ENCODE results near the gene HEXIM1.

The HEXIM1 gene

DNA sequence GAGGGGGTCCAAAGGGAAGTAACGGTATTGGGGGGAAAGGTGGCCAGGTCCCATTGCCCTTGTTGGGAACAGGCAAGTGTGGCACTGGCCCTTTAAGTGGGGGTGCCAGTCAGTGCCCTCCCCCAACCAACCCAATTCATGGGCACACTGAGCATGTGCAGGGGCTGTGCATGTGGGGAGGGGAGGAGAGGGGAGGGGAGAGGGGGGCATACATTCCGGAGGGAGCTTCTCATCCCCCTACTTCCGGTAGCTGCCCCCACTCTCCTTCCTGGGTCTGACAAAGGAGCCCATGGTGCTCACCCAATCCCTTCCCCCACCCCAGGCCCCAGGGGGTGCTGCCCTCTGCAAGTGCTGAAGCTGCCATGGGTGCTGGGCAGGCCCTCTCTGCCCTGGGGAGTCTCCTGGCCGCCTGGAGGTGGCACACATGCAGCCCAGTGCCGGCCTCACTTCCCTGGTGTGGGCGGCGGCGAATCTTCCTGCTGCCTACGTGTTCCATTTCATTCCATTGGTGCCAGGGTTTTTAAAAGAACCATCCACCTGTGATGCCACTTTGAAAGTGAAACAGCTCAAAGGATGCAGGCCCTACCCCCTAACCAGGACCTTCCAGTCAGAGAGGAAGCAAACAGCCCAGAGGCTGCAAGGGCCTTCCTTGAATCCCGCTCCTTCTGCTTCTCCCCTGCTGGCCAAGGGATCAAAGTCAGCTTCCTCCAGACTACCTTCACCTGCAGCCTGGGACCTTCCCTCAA lies 24.4 kb downstream of the HEXIM1 start:
- DNase-seq (ENCODE audit: low spot score) = peak; percentile 95

DNA sequence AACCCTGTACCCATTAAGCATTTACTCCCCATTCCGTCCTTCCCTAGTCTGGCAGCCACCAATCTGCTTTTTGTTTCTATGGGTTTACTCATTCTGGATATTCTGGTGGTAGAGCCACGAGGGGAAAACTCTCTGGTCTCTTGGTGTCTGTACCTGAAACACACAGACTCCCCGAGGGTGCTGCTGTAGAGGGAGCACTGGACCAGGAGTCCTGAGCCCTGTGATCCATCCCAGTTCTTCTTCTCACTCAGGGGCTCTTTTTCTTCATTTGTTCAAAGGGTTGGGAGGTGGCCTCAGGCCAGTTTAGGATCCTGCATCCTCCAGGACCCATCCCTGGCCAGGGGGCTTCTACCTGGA lies 27.5 kb downstream of the HEXIM1 start:
- DNase-seq (ENCODE audit: low spot score) = no peak

DNA sequence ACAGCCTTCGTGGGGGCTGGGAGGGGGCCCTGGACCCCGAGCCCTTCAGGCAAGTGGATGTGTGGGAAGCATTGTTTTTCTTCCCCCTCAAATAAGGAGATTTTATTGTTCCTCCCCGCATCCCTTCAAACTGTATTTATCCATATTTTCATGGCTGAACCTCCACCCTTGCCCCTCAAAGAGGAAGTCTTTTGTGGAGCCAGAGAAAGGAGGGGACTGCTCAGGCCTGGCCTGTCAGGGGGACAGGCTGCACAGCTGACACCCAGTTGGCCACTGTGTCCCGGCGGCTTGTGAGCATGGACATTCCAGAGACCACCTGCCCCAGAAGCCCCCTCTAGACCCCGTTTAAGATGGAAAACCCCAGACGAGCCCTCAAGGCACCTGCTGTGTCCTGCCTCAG lies 29.3 kb downstream of the HEXIM1 start:
- DNase-seq (ENCODE audit: low spot score) = no peak

DNA sequence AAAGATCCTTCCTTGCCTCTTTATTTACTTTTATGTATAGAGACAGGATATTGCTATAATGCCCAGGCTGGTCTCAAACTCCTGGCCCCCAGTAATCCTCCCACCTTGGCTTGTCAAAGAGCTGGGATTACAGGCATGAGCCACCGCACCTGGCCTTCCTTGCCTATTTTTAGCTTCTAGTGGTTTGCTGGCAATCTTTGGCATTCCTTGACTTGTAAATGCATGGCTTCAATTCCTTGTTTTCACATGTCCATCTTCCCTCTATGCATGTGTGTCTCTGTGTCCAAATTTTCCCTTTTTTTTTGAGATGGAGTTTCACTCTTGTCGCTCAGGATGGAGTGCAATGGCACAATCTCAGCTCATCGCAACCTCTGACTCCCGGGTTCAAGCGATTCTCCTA lies 35.9 kb downstream of the HEXIM1 start:
- DNase-seq (ENCODE audit: low spot score) = no peak

DNA sequence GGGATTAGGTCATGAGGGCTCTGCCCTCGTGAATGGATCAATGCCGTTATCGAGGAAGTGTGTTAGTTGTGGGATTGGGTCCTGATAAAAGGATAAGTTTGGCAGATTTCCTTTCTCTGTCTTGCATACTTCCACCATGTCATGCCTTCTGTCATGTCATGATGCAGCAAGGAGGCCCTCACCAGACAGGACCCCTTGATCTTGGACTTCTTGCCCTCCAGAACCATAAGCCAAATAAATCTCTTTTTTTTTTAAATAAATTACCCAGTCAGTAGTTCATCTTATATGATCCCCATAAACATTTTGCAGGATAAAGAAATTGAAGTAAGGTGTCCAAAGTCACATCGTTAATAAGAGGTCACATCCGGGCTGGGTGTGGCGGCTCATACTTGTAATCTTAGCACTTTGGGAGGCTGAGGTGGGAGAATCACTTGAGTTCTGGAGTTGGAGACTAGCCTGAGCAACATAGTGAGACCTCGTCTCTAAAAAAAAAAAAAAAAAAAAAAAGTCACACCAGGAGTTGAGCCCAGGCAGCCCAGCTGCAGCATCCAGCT lies 38.6 kb downstream of the HEXIM1 start:
- no peak for DNase-seq (ENCODE audit: low spot score)

DNA sequence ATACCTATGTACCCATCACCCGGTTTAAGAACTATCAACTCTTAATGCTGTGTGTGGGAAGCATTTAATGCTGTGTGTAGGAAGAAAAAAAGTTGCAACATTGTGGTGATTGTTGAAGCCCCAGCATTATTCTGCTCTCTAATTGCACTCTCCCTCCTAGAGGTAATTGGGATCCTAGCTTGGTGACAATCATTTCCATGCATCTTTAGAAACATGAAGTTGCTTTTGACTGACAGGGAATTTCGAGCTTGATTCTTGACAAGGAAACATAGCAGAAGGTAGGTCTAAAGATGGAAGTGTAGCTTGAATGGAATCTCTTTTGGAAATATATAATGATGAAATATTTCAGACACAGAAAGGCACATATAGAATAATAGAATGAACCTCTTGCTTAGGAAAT lies 40.7 kb downstream of the HEXIM1 start:
- DNase-seq (ENCODE audit: low spot score) = no peak

DNA sequence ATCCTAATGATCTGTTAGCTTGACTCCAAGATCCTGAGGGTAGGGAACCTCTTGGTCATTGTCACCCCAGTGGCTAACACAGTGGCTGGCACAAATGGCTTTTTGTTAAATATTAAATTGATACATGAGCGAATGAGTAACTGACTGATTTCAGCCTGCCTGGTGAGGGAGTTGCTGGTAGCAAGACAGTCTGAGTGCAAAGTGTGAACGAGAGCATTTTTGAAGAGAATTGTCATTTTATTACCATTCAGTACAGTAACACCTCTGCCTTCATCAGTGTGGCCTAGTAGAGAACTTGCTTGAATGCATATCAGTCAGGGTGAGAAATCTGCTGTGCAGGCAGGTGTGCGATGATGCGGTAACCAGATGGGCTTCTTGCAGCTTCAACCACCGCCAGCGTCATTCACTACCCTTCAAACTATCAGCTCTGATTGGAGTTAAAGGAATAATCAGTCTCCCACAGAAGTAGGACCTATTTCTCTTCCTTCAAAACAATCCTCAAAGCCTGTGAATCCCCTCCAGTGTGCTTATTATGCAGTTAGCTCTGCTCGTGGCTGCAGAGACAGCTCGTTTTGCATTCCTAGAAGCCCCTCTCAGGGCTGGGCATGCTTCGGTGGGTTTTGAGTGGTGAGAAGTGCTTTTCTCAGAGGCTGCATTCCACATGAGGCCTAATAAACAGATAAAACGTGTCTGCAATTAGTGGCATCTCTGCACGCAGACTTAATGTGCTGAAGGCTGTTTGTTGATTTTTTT lies 42.4 kb downstream of the HEXIM1 start:
- no peak for DNase-seq (ENCODE audit: low spot score)

GRCh38 chr17:45195424-45195823 lies 47.1 kb downstream of the HEXIM1 start:
- DNase-seq (ENCODE audit: low spot score) = no peak

DNA sequence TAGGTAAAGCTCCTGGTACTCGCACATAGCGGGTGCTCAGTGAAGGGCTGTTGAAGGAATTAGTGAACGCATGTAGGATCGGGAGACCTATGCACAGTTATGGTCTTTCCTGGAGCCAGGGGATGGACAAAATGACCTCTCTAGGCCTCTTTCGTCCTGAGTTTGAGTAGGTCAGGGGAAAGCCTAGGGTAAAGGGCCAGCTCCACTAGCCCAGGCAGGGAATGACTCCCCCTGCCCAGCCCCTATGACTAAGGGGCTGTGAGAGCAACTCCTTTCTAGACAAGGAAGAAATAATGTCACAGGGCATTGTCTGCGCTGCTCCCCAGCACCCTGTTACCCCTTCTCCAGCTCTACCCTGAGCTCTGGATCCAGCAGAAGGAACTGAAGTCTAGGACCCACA lies 48.8 kb downstream of the HEXIM1 start:
- no peak for DNase-seq (ENCODE audit: low spot score)

DNA sequence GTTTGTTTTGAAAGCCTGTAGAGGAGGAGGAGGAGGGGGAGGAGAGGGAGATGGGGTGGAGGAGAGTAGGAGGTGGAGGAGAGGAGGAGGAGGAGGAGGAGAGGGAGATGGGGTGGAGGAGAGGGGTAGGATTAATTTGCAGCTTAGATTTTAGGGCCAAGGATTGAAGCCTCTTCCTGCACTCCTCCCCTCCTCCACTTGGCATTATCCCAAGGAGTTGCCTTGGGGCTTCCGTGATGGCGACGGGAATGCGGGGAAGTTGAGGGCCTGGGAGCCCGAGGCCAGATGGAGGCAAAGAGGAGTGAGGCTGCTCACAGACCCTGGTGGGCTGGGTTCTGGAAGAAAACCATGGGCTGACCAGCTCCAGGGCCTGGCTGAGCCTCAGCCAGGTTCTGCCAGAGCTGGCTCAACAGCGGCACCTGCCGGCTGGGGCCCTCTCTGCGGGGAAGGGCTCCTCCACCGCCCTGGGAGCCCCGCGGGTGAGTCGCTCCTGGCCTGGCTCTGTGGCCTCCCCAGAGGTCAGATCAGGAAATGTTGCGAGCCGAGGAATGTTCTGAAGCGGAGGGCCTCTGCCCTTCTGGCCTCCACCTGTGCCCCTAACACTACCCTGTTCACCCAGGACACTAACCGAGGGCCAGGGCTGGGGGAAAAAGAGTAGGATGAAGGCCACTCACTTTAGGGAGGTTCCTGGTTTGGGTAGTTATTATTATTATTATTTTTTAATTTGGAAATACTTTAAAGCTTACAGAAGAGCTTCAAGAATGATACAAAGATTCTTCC lies 49.5 kb downstream of the HEXIM1 start:
- DNase-seq (ENCODE audit: low spot score) = peak; percentile 88

- no peak for DNase-seq (ENCODE audit: low spot score)
Measured at GRCh38 chr17:45200701-45201100, 52.4 kb downstream of the HEXIM1 start.

- DNase-seq (ENCODE audit: low spot score) = no peak
Measured at GRCh38 chr17:45201457-45201856, 53.2 kb downstream of the HEXIM1 start.

Measured in cerebellar cortex (tissue), 1 donor.